IMR-90 (cell line): ENCODE measurements around the gene MAGED2. TPM values are rescaled to one million over a fixed set of nuclear protein-coding genes. Genes with fewer than 3 reads are reported as not detected.
"Not testable (repeated sequence)": the region's sequence is repeated elsewhere in the genome, so short reads cannot be mapped to it uniquely, and the experiment has no call there.

Experiments
- ATAC-seq: fragments of 200-7000 bp; cut with Tn5 transposase; 2 replicates; pipeline ENCODE4 v1.9.1; 2020; ENCODE audit warnings: low read depth, mild to moderate bottlenecking, moderate library complexity
- BruUV-seq: library from RNA; stranded (reverse); fragments of 400-500 nt; replicated peaks from 2 replicates; lab custom pipeline; 2021; lab: Mats Ljungman, UMichigan
- CTCF ChIA-PET: fragments of 300-600 bp; formaldehyde crosslinking; extraction: SDS; loops from one replicate; lab custom pipeline; 2021; ENCODE audit warnings: antibody characterized with exemption; lab: Yijun Ruan, JAX
- POLR2A ChIA-PET: fragments of 300-600 bp; sonication (Branson Sonifier 250); formaldehyde crosslinking; loops from one replicate; lab custom pipeline; 2022; ENCODE audit warnings: antibody characterized with exemption; ENCODE audit not compliant: unreplicated experiment; lab: Charles Lee
- DNase-seq: peaks from one replicate; pipeline ENCODE4 v3.0.0; 2013
- H2AFZ ChIP-seq: replicated peaks from 2 replicates; pipeline ENCODE3; 2013; ENCODE audit warnings: low read length, mild to moderate bottlenecking; ENCODE audit not compliant: poor library complexity
- H2AK5ac ChIP-seq: 2 replicates; pipeline ENCODE4 v1.6.1; 2013; ENCODE audit warnings: low read depth, low read length, inconsistent platforms
- H2AK9ac ChIP-seq: replicated peaks from 2 replicates; pipeline ENCODE3; 2013; ENCODE audit warnings: mild to moderate bottlenecking, low read depth, low read length, moderate library complexity; ENCODE audit not compliant: poor library complexity
- H2BK120ac ChIP-seq: 2 replicates; pipeline ENCODE4 v1.6.1; 2013; ENCODE audit warnings: low read depth, low read length, inconsistent platforms
- H2BK15ac ChIP-seq: 3 replicates; pipeline ENCODE4 v1.6.1; 2013; ENCODE audit warnings: low read depth, low read length, inconsistent platforms
- H2BK20ac ChIP-seq: 2 replicates; pipeline ENCODE4 v1.6.1; 2013; ENCODE audit warnings: low read depth, mild to moderate bottlenecking, inconsistent platforms, low read length, moderate library complexity
- H2BK5ac ChIP-seq: 2 replicates; pipeline ENCODE4 v1.6.1; 2013; ENCODE audit warnings: mild to moderate bottlenecking, low read depth, low read length, inconsistent platforms; ENCODE audit not compliant: poor library complexity, severe bottlenecking
- H3K14ac ChIP-seq: replicated peaks from 2 replicates; pipeline ENCODE4 v1.6.1; 2013; ENCODE audit warnings: low read depth, low read length, inconsistent platforms
- H3K18ac ChIP-seq: 2 replicates; pipeline ENCODE4 v1.6.1; 2013; ENCODE audit warnings: low read depth, low read length, control low read depth
- H3K23ac ChIP-seq: 2 replicates; pipeline ENCODE4 v1.6.1; 2013; ENCODE audit warnings: low read depth, low read length, inconsistent platforms
- H3K27ac ChIP-seq: 2 replicates; pipeline ENCODE4 v1.5.1; 2013; ENCODE audit warnings: mild to moderate bottlenecking, control low read depth, low read length; ENCODE audit not compliant: insufficient read depth
- H3K27me3 ChIP-seq: 2 replicates; pipeline ENCODE4 v1.6.1; 2013; ENCODE audit warnings: low read length; ENCODE audit not compliant: control insufficient read depth, insufficient read depth
- H3K36me3 ChIP-seq: 2 replicates; pipeline ENCODE4 v1.6.1; 2013; ENCODE audit warnings: low read length, mixed read lengths; ENCODE audit not compliant: control insufficient read depth, insufficient read depth
- H3K4ac ChIP-seq: 2 replicates; pipeline ENCODE4 v1.6.1; 2013; ENCODE audit warnings: low read depth, low read length, inconsistent platforms
- H3K4me1 ChIP-seq: 2 replicates; pipeline ENCODE4 v1.6.1; 2013; ENCODE audit warnings: low read length, mixed read lengths; ENCODE audit not compliant: control insufficient read depth, insufficient read depth
- H3K4me2 ChIP-seq: 2 replicates; pipeline ENCODE4 v1.6.1; 2013; ENCODE audit warnings: low read depth, mild to moderate bottlenecking, control low read depth, low read length, moderate library complexity
- H3K4me3 ChIP-seq: 2 replicates; pipeline ENCODE4 v1.5.1; 2013; ENCODE audit warnings: low read depth, mild to moderate bottlenecking, control low read depth, low read length, moderate library complexity; ENCODE audit not compliant: insufficient read depth
- H3K56ac ChIP-seq: 2 replicates; pipeline ENCODE4 v1.6.1; 2013; ENCODE audit warnings: low read length, inconsistent platforms; ENCODE audit not compliant: insufficient read depth; ENCODE audit errors: extremely low read depth
- H3K79me1 ChIP-seq, 2 experiments: 2 replicates each; pipeline ENCODE4 v1.6.1; 2013; ENCODE audit warnings: low read length in 2 of 2, inconsistent platforms in 1 of 2, low read depth in 1 of 2
- H3K9ac ChIP-seq: 2 replicates; pipeline ENCODE4 v1.6.1; 2013; ENCODE audit warnings: low read depth, low read length, control low read depth
- H3K9me1 ChIP-seq: 2 replicates; pipeline ENCODE4 v1.6.1; 2013; ENCODE audit warnings: low read length, inconsistent platforms; ENCODE audit not compliant: insufficient read depth
- H3K9me3 ChIP-seq: 2 replicates; pipeline ENCODE4 v1.6.1; 2013; ENCODE audit warnings: low read length; ENCODE audit not compliant: control insufficient read depth, insufficient read depth
- H4K20me1 ChIP-seq: 2 replicates; pipeline ENCODE4 v1.6.1; 2013; ENCODE audit warnings: low read length, inconsistent platforms; ENCODE audit not compliant: insufficient read depth
- H4K5ac ChIP-seq: 2 replicates; pipeline ENCODE4 v1.6.1; 2013; ENCODE audit warnings: mild to moderate bottlenecking, low read depth, low read length, control low read depth
- H4K8ac ChIP-seq, 2 experiments: 2 replicates each; pipeline ENCODE4 v1.6.1; 2013; ENCODE audit warnings: low read depth in 2 of 2, low read length in 2 of 2, control low read depth in 1 of 2, inconsistent platforms in 1 of 2
- H4K91ac ChIP-seq: 2 replicates; pipeline ENCODE4 v1.6.1; 2013; ENCODE audit warnings: low read depth, low read length, inconsistent platforms; ENCODE audit not compliant: insufficient read depth
- WGBS, 2 experiments: methylation state at CpG; one replicate each; pipeline versions ENCODE4 v1.1.5 to v1.1.7; 2013; ENCODE audit warnings: missing lambda C conversion rate in 2 of 2; ENCODE audit not compliant: insufficient read length in 1 of 2; ENCODE audit errors: extremely low coverage in 2 of 2; 5-methylcytosine and 5-hydroxymethylcytosine counted together
- dilution Hi-C: fragments of 300-500 bp; cut with HindIII; formaldehyde crosslinking; loops from one replicate; pipeline ENCODE4 v1.14.3; 2018; ENCODE audit warnings: low sequenced_read_pairs; ENCODE audit not compliant: unreplicated experiment
- in situ Hi-C: fragments of 300-500 bp; cut with MboI; formaldehyde crosslinking; loops from 3 replicates; pipeline ENCODE4 v1.14.3; 2019; ENCODE audit warnings: low sequenced_read_pairs, inconsistent platforms, mixed read lengths
- intact Hi-C: fragments of 100-400 bp; cut with micrococcal nuclease; formaldehyde crosslinking; loops from 2 replicates; pipeline ENCODE4 v1.10.0; 2022
- polyA plus RNA-seq, 3 experiments: library from polyadenylated mRNA; depleted of rRNA; stranded (reverse); fragments of >200 nt; gene quantifications; 2 replicates each; pipeline ENCODE4 v1.2.3, GENCODE V29; 2012; ENCODE audit warnings: low replicate concordance in 1 of 3
- total RNA-seq: library from RNA; depleted of rRNA; stranded (reverse); fragments of >200 nt; gene quantifications from 2 replicates; pipeline ENCODE4 v1.2.3, GENCODE V29; 2012

Gene MAGED2
- total and polyA plus RNA-seq, 2 of the 4 experiments (the other 2 are of a cell fraction), result 301 to 341 TPM

- H2AK5ac ChIP-seq, H2BK5ac ChIP-seq, H2BK15ac ChIP-seq, CTCF ChIA-PET, POLR2A ChIA-PET, H3K18ac ChIP-seq, H3K56ac ChIP-seq, H2BK120ac ChIP-seq, H2AK9ac ChIP-seq, BruUV-seq, H2AFZ ChIP-seq, H3K4me2 ChIP-seq, DNase-seq, H3K9me3 ChIP-seq, H4K20me1 ChIP-seq, H3K36me3 ChIP-seq, H3K23ac ChIP-seq, H3K27me3 ChIP-seq, dilution Hi-C loops, H3K79me1 ChIP-seq, H4K5ac ChIP-seq, H3K4ac ChIP-seq, H3K14ac ChIP-seq, in situ Hi-C loops, H3K9me1 ChIP-seq, H3K9ac ChIP-seq, H3K4me3 ChIP-seq, H3K4me1 ChIP-seq, H4K91ac ChIP-seq, H4K8ac ChIP-seq, intact Hi-C loops, H2BK20ac ChIP-seq: not testable (repeated sequence)
- peak overlapping the region; percentile 59; the same call in 1 of the 2 replicates for H3K27ac ChIP-seq
- no CpG with 5 or more reads among the region's 2 CpGs for WGBS, 2 experiments
- peak; percentile 83 for ATAC-seq
Observed at GRCh38 chrX:54774391-54775094, 33.0 kb upstream of the MAGED2 start.
